HepG2 (cell line): ENCODE data around the gene DIO1. TPM values are rescaled to one million over a fixed set of nuclear protein-coding genes. Genes with fewer than 3 reads are reported as not detected.

Experiments used
- ATAC-seq: fragments of 200-7000 bp; cut with Tn5 transposase; 3 replicates; pipeline ENCODE4 v1.9.1; 2020; ENCODE audit warnings: mild to moderate bottlenecking, moderate library complexity
- BruUV-seq: library from RNA; stranded (reverse); fragments of 400-500 nt; replicated peaks from 2 replicates; lab custom pipeline; 2021; lab: Mats Ljungman, UMichigan
- CTCF ChIA-PET: fragments of 300-600 bp; formaldehyde crosslinking; extraction: SDS; loops from one replicate; lab custom pipeline; 2021; ENCODE audit warnings: low total read pairs, inconsistent platforms, low intra/inter-chr PET ratio; lab: Yijun Ruan, JAX
- POLR2A ChIA-PET: fragments of 350-600 bp; sonication (Branson Sonifier 250); formaldehyde crosslinking; loops from one replicate; lab custom pipeline; 2020; ENCODE audit warnings: antibody characterized with exemption, inconsistent platforms; lab: Yijun Ruan, JAX
- DNase-seq: peaks from one replicate; pipeline ENCODE4 v3.0.0-alpha.2; 2015; ENCODE audit warnings: low spot score
- FAIRE-seq: peaks from 3 replicates; lab custom pipeline; 2011; peaks lifted over from hg19 to GRCh38; lab: Jason Lieb, UNC
- H2AFZ ChIP-seq: one replicate; pipeline ENCODE4 v1.6.1; 2011; ENCODE audit warnings: low read length, inconsistent platforms
- H3K27ac ChIP-seq: fragments of 300-600 bp; 3 replicates; pipeline ENCODE4 v1.8.0; 2011; ENCODE audit warnings: mixed run types, mild to moderate bottlenecking, mixed read lengths, low read length, inconsistent platforms; ENCODE audit not compliant: insufficient read depth; ENCODE audit errors: extremely low read length
- H3K27me3 ChIP-seq, 2 experiments: fragments of 200-600 bp in 1 of 2; 2 replicates in 1 of 2; 3 replicates in 1 of 2; pipeline versions ENCODE4 v1.6.0 to v1.8.0; 2011; ENCODE audit warnings: low read length in 2 of 2, mild to moderate bottlenecking in 2 of 2, moderate library complexity in 2 of 2, inconsistent platforms in 1 of 2; ENCODE audit not compliant: insufficient read depth in 2 of 2, control insufficient read depth in 1 of 2
- H3K36me3 ChIP-seq, 2 experiments: fragments of 200-600 bp in 1 of 2; replicated peaks in 1 of 2; 2 replicates in 1 of 2; 3 replicates in 1 of 2; pipeline versions ENCODE4 v1.5.1 to v1.8.0; 2011; ENCODE audit warnings: low read length in 2 of 2, inconsistent platforms in 1 of 2; ENCODE audit not compliant: insufficient read depth in 2 of 2, control insufficient read depth in 1 of 2
- H3K4me1 ChIP-seq: 2 replicates; pipeline ENCODE4 v1.5.1; 2012; ENCODE audit warnings: low read length, inconsistent platforms; ENCODE audit not compliant: insufficient read depth
- H3K4me2 ChIP-seq: 2 replicates; pipeline ENCODE4 v1.6.0; 2011; ENCODE audit warnings: low read depth, low read length, inconsistent platforms
- H3K4me3 ChIP-seq, 3 experiments: fragments of 200-600 bp in 1 of 3; sonication (generic), shearing (Covaris generic) in 1 of 3; replicated peaks in 1 of 3; 2 replicates each; pipeline ENCODE4 v1.5.1; 2011 to 2016; ENCODE audit warnings: low read length in 3 of 3, inconsistent platforms in 2 of 3, low read depth in 2 of 3, mild to moderate bottlenecking in 2 of 3, control low read depth in 1 of 3, mixed read lengths in 1 of 3; ENCODE audit not compliant: insufficient read depth in 1 of 3
- H3K79me2 ChIP-seq: one replicate; pipeline ENCODE4 v1.6.1; 2011; ENCODE audit warnings: low read length, inconsistent platforms; ENCODE audit not compliant: insufficient read depth
- H3K9ac ChIP-seq: 2 replicates; pipeline ENCODE4 v1.6.0; 2011; ENCODE audit warnings: mild to moderate bottlenecking, low read depth, low read length, inconsistent platforms; ENCODE audit not compliant: insufficient read depth
- H3K9me3 ChIP-seq: 2 replicates; pipeline ENCODE4 v1.5.1; 2012; ENCODE audit warnings: mild to moderate bottlenecking, low read length
- H4K20me1 ChIP-seq: 2 replicates; pipeline ENCODE4 v1.6.0; 2011; ENCODE audit warnings: inconsistent platforms, mild to moderate bottlenecking, low read length, moderate library complexity; ENCODE audit not compliant: insufficient read depth
- DMAP1 ChIP-seq: IDR thresholded peaks from 2 replicates; pipeline ENCODE4 v1.6.1; 2016
- DNMT1 ChIP-seq: sonication (generic); formaldehyde crosslinking; IDR thresholded peaks from 2 replicates; pipeline ENCODE4 v1.5.1; 2020; ENCODE audit warnings: mild to moderate bottlenecking, missing genetic modification reagents
- HMGA1 ChIP-seq: sonication (generic); formaldehyde crosslinking; conservative IDR thresholded peaks from 2 replicates; pipeline ENCODE4 v1.4.0; 2020; ENCODE audit warnings: missing genetic modification reagents
- PRPF4 ChIP-seq: fragments of 200-400 bp; formaldehyde crosslinking; IDR thresholded peaks from 2 replicates; pipeline ENCODE4 v1.6.1; 2016; ENCODE audit warnings: low read length, low read depth; ENCODE audit not compliant: poor library complexity, severe bottlenecking
- RFX5 ChIP-seq: IDR thresholded peaks from 2 replicates; pipeline ENCODE4 v1.6.1; 2011; ENCODE audit warnings: low read depth, low read length, improper control_type of control experiment
- SALL2 ChIP-seq: sonication (generic); formaldehyde crosslinking; IDR thresholded peaks from 2 replicates; pipeline ENCODE4 v1.8.1; 2023; ENCODE audit warnings: mild to moderate bottlenecking, missing genetic modification reagents, inconsistent platforms
- XRCC5 ChIP-seq: fragments of 200-400 bp; formaldehyde crosslinking; optimal IDR thresholded peaks from 2 replicates; pipeline ENCODE3; 2017; ENCODE audit warnings: mild to moderate bottlenecking, low read length
- ZBTB8A ChIP-seq: sonication (generic); formaldehyde crosslinking; IDR thresholded peaks from 2 replicates; pipeline ENCODE4 v1.4.0; 2020; ENCODE audit warnings: mild to moderate bottlenecking, low read depth, missing genetic modification reagents, borderline replicate concordance
- ZNF552 ChIP-seq: sonication (generic); formaldehyde crosslinking; IDR thresholded peaks from 2 replicates; pipeline ENCODE4 v1.9.0; 2022; ENCODE audit warnings: missing genetic modification reagents, mild to moderate bottlenecking, borderline replicate concordance
- ZNF563 ChIP-seq: sonication (generic); formaldehyde crosslinking; IDR thresholded peaks from 2 replicates; pipeline ENCODE4 v1.8.0; 2022; ENCODE audit warnings: mild to moderate bottlenecking, moderate library complexity, missing genetic modification reagents
- ZNF670 ChIP-seq: sonication (generic); formaldehyde crosslinking; IDR thresholded peaks from 2 replicates; pipeline ENCODE4 v1.8.0; 2022; ENCODE audit warnings: mild to moderate bottlenecking, missing genetic modification reagents, borderline replicate concordance
- WGBS: methylation state at CpG from one replicate; pipeline ENCODE4 v1.1.6; 2017; ENCODE audit warnings: low lambda C conversion rate; 5-methylcytosine and 5-hydroxymethylcytosine counted together
- in situ Hi-C: cut with HindIII; loops from 2 replicates; pipeline ENCODE4 v1.10.0; 2017; ENCODE audit warnings: low pct_unique_long_range_greater_than_20kb; ENCODE audit not compliant: extremely low pct_ligation_motif_present
- intact Hi-C: fragments of 100-400 bp; cut with micrococcal nuclease; formaldehyde crosslinking; loops from one replicate; pipeline ENCODE4 v1.10.0; 2022; ENCODE audit not compliant: unreplicated experiment
- polyA plus RNA-seq, 8 experiments: library from polyadenylated mRNA; depleted of rRNA in 3 of 8; stranded (reverse) in 7 of 8; unstranded in 1 of 8; fragments of >200 nt; fragmentation: Illumina TruSeq in 4 of 8; extraction: Trizol in 4 of 8; gene quantifications; 2 replicates each; pipeline versions ENCODE4 v1.2.1 to v1.2.3, GENCODE V29; 2011 to 2016; ENCODE audit warnings: low read depth in 4 of 8, missing spikeins in 1 of 8, mixed read lengths in 1 of 8; ENCODE audit not compliant: insufficient read depth in 1 of 8
- total RNA-seq, 5 experiments: library from RNA; depleted of rRNA; stranded (reverse); fragments of >200 nt; fragmentation: Illumina TruSeq; extraction: Trizol; gene quantifications; 2 replicates each; pipeline ENCODE4 v1.2.3, GENCODE V29; 2016; ENCODE audit warnings: low read depth in 1 of 5
- TF ChIP-seq, protein P1 (sequence below): sonication (generic); formaldehyde crosslinking; IDR thresholded peaks from 2 replicates; pipeline ENCODE4 v1.9.0; 2021; ENCODE audit warnings: missing genetic modification reagents, mild to moderate bottlenecking, borderline replicate concordance
- TF ChIP-seq, protein P2 (sequence below): sonication (generic); formaldehyde crosslinking; IDR thresholded peaks from 2 replicates; pipeline ENCODE4 v1.5.0; 2020; ENCODE audit warnings: missing genetic modification reagents
- TF ChIP-seq, protein P3 (sequence below): IDR thresholded peaks from 2 replicates; pipeline ENCODE4 v1.6.1; 2016; ENCODE audit warnings: missing biosample characterization, missing genetic modification reagents, low read depth
- TF ChIP-seq, protein P4 (sequence below): sonication (generic); formaldehyde crosslinking; IDR thresholded peaks from 2 replicates; pipeline ENCODE4 v1.4.0; 2020; ENCODE audit warnings: missing genetic modification reagents
- TF ChIP-seq, protein P5 (sequence below): sonication (generic); formaldehyde crosslinking; IDR thresholded peaks from 2 replicates; pipeline ENCODE4 v1.5.1; 2020; ENCODE audit warnings: missing genetic modification reagents, mild to moderate bottlenecking, borderline replicate concordance
- TF ChIP-seq, protein P6 (sequence below): IDR thresholded peaks from 2 replicates; pipeline ENCODE4 v1.6.1; 2016; ENCODE audit warnings: low read depth, borderline replicate concordance

The DIO1 gene
- total and polyA plus RNA-seq, 2 of the 13 experiments (the other 11 are each of a cell fraction or from before 2014, with no cell fraction given), result 13.5 to 45.6 TPM

DNA sequence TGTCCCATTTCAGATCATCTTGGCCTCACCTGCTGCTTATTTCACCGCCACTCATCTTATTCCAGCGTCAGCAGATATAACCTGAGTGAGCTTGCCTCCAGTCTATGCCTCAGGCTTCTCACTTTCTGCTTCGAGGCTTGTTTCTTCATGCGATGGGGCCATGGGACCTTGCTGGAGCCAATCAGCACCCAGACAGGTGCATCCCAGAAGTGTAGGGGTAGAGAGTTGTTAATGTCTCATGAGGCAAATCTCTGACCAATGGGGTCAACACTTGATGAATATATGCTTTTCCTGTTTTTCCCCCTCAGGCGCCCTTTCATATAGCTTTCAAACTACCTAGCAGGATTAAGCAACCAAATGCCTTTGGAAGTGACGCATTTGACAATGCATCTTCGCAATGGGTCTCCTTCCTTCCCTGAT lies 3.5 kb upstream of the DIO1 start (continued):
- TF ChIP-seq, protein P1, sequence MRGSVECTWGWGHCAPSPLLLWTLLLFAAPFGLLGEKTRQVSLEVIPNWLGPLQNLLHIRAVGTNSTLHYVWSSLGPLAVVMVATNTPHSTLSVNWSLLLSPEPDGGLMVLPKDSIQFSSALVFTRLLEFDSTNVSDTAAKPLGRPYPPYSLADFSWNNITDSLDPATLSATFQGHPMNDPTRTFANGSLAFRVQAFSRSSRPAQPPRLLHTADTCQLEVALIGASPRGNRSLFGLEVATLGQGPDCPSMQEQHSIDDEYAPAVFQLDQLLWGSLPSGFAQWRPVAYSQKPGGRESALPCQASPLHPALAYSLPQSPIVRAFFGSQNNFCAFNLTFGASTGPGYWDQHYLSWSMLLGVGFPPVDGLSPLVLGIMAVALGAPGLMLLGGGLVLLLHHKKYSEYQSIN (CRISPR knock-in tag), result no peak
- TF ChIP-seq ZNF552 (no peak), ZNF563 (CRISPR knock-in tag) (no peak)

DNA sequence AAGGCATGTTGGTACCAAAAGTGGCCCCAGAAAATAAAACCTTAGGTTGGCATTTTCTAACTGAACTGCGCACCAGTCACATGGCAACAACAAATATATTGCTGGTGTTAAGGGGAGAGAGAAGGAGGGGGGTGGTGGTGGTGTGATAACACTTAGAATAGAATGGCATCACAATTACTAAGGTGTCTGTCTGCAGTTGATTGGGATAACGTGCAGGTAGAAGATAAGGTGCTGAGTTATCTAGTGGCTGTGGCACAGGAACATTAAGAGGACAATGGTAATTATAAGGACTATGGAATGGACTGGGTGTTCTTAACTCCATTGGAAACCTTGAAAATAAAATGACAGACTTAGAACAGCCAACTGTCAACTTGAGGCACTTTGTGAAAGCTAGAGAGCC lies 3.0 kb upstream of the DIO1 start:
- H3K27ac ChIP-seq, result no peak overlapping the region
- TF ChIP-seq RFX5 (no peak), DNMT1 (CRISPR knock-in tag) (no peak), DMAP1 (no peak), ZBTB8A (CRISPR knock-in tag) (no peak), SALL2 (CRISPR knock-in tag) (no peak), XRCC5 (no peak), PRPF4 (no peak), ZNF670 (no peak), HMGA1 (CRISPR knock-in tag) (no peak)
- TF ChIP-seq, protein P2, sequence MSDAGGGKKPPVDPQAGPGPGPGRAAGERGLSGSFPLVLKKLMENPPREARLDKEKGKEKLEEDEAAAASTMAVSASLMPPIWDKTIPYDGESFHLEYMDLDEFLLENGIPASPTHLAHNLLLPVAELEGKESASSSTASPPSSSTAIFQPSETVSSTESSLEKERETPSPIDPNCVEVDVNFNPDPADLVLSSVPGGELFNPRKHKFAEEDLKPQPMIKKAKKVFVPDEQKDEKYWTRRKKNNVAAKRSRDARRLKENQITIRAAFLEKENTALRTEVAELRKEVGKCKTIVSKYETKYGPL (CRISPR knock-in tag), result no peak
- TF ChIP-seq, protein P3, sequence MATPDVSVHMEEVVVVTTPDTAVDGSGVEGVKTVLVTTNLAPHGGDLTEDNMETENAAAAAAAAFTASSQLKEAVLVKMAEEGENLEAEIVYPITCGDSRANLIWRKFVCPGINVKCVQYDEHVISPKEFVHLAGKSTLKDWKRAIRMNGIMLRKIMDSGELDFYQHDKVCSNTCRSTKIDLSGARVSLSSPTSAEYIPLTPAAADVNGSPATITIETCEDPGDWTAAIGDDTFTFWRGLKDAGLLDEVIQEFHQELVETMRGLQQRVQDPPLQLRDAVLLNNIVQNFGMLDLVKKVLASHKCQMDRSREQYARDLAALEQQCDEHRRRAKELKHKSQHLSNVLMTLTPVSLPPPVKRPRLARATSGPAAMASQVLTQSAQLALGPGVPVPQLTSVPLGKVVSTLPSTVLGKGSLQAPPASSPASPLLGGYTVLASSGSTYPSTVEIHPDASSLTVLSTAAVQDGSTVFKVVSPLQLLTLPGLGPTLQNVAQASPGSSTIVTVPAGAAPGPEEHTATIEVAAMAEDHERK (CRISPR knock-in tag), result no peak
- TF ChIP-seq, protein P4, sequence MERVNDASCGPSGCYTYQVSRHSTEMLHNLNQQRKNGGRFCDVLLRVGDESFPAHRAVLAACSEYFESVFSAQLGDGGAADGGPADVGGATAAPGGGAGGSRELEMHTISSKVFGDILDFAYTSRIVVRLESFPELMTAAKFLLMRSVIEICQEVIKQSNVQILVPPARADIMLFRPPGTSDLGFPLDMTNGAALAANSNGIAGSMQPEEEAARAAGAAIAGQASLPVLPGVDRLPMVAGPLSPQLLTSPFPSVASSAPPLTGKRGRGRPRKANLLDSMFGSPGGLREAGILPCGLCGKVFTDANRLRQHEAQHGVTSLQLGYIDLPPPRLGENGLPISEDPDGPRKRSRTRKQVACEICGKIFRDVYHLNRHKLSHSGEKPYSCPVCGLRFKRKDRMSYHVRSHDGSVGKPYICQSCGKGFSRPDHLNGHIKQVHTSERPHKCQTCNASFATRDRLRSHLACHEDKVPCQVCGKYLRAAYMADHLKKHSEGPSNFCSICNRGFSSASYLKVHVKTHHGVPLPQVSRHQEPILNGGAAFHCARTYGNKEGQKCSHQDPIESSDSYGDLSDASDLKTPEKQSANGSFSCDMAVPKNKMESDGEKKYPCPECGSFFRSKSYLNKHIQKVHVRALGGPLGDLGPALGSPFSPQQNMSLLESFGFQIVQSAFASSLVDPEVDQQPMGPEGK, result no peak
- TF ChIP-seq, protein P5, sequence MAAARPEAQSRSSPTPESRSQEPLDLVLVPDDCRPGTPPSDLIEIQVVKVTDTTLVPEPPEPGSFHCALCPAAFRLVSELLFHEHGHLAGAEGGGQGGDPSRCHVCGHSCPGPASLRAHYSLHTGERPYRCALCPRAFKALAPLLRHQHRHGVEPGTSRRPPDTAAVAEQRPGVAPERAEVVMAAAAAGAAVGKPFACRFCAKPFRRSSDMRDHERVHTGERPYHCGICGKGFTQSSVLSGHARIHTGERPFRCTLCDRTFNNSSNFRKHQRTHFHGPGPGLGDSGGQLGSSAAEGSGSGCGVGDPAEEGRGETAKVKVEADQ (CRISPR knock-in tag), result no peak
- TF ChIP-seq, protein P6, sequence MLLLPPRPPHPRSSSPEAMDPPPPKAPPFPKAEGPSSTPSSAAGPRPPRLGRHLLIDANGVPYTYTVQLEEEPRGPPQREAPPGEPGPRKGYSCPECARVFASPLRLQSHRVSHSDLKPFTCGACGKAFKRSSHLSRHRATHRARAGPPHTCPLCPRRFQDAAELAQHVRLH (CRISPR knock-in tag), result no peak

More for the DNA sequence above, 3.0 kb upstream of the DIO1 start:
- Histone ChIP-seq H3K4me3 (no peak overlapping the region), H3K36me3 (no peaks in the 10 kb centered on the region; a peak in 1 of 5 replicates), H3K9me3 (no peaks in the 10 kb centered on the region), H4K20me1 (no peaks in the 10 kb centered on the region; the same call in 1 of the 2 replicates), H3K79me2 (peaks cover 12% of the 10 kb centered on the region), H3K9ac (no peak overlapping the region), H3K4me2 (no peak overlapping the region), H3K27me3 (no peaks in the 10 kb centered on the region; a peak in 1 of 5 replicates), H3K4me1 (peaks cover 54% of the 10 kb centered on the region), H2AFZ (no peak overlapping the region)
- WGBS, result 96% methylated on average over 2 of the region's 2 CpGs
- FAIRE-seq, result no peak
- ATAC-seq, result no peak
- in situ Hi-C loops (loop anchor here (5.0 kb wide), 1 partner anchor 51 kb away; no protein-coding TSS in a partner anchor), intact Hi-C loops (loop anchor here (5.0 kb wide), 1 partner anchor 56 kb away; the partner anchor contains the start of genes IFT25 and LRRC42)
- DNase-seq, result no peak
- POLR2A ChIA-PET, result no interaction called here
- no TSS peak for BruUV-seq
- CTCF ChIA-PET, result no interaction called here
